ENCODE results near the gene MYO7B.
"Not testable (repeated sequence)": the region's sequence is repeated elsewhere in the genome, so short reads cannot be mapped to it uniquely, and the experiment has no call there.

MYO7B gene

DNA sequence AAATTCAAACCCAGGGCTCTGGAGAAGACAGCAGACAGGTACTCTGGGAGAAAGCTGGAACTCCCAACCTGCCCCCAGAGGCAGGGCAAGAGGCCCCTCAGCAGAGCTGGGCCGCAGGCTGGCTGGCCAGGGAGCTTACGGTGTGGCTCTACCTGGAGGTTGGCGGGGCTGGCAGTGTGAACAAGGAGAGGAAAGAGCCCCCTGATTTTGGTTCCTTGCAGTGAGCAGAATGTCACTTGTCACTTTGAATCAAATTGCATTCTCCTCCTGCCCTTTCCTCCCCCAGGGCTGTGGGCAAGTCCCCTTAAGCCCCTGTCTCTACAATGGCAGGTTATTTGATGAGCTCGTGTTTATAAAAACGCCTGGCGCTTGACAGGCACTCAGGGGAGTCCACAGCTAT lies 32.6 kb downstream of the MYO7B start:
- no peaks in the 10 kb centered on the region for H3K4me1 ChIP-seq (ENCODE audit: insufficient read depth, low read length, severe bottlenecking)
- H3K4me3 ChIP-seq (ENCODE audit: low read depth, low read length, poor library complexity, severe bottlenecking): no peak overlapping the region
- no peak overlapping the region for H3K9ac ChIP-seq (ENCODE audit: low read length)
- H3F3A ChIP-seq (ENCODE audit: insufficient read depth, low read length): no peaks in the 10 kb centered on the region
- no peaks in the 10 kb centered on the region for H3K79me2 ChIP-seq (ENCODE audit: insufficient read depth, low read length)
- H3K9me2 ChIP-seq (ENCODE audit: low read depth, low read length): no peaks in the 10 kb centered on the region
- H2AFZ ChIP-seq (ENCODE audit: low read length): no peak overlapping the region
- no peaks in the 10 kb centered on the region for H4K20me1 ChIP-seq (ENCODE audit: insufficient read depth, low read length)
- no peak overlapping the region for H3K4me2 ChIP-seq (ENCODE audit: low read length)
- no peaks in the 10 kb centered on the region for H3K9me3 ChIP-seq (ENCODE audit: low read length)
- TF ChIP-seq, protein P1, sequence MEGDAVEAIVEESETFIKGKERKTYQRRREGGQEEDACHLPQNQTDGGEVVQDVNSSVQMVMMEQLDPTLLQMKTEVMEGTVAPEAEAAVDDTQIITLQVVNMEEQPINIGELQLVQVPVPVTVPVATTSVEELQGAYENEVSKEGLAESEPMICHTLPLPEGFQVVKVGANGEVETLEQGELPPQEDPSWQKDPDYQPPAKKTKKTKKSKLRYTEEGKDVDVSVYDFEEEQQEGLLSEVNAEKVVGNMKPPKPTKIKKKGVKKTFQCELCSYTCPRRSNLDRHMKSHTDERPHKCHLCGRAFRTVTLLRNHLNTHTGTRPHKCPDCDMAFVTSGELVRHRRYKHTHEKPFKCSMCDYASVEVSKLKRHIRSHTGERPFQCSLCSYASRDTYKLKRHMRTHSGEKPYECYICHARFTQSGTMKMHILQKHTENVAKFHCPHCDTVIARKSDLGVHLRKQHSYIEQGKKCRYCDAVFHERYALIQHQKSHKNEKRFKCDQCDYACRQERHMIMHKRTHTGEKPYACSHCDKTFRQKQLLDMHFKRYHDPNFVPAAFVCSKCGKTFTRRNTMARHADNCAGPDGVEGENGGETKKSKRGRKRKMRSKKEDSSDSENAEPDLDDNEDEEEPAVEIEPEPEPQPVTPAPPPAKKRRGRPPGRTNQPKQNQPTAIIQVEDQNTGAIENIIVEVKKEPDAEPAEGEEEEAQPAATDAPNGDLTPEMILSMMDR (IDR thresholded peaks at IDR 0.05; ENCODE audit: low read length): no peak
- no peak for TF ChIP-seq EZH2 (IDR thresholded peaks at IDR 0.05; ENCODE audit: borderline replicate concordance, low read length)
- no peak overlapping the region for H3K27ac ChIP-seq (ENCODE audit: low read depth, low read length, poor library complexity, severe bottlenecking)
- no peaks in the 10 kb centered on the region for H3K36me3 ChIP-seq (ENCODE audit: insufficient read depth, low read length)
- peaks cover 6% of the 10 kb centered on the region; the same call in 1 of the 2 replicates for H3K27me3 ChIP-seq (ENCODE audit: insufficient read depth, low read length)

DNA sequence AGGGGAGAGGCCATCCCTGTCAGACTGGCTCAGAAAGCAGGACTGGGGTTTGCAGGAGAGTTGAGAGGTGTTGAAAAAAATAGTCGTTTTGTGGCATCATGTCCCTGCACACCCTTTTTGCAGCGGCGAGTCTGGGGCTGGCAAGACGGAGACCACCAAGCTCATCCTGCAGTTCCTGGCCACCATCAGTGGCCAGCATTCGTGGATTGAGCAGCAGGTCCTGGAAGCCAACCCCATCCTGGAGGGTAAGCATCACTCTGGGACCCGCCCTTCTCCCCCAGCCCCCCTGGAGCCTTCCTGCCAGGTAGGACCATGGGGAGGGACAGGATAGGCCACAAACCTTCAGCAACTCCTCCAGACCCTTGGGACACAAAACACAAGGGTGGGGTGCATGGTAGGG lies 34.2 kb downstream of the MYO7B start:
- no peaks in the 10 kb centered on the region for H3K9me3 ChIP-seq (ENCODE audit: low read length)
- 0 out of 2 replicates have a peak, but pooled peaks cover 6% of the 10 kb centered on the region for H3K27me3 ChIP-seq (ENCODE audit: insufficient read depth, low read length)
- no peaks in the 10 kb centered on the region for H3K36me3 ChIP-seq (ENCODE audit: insufficient read depth, low read length)
- no peaks in the 10 kb centered on the region for H3K4me1 ChIP-seq (ENCODE audit: insufficient read depth, low read length, severe bottlenecking)
- H3K79me2 ChIP-seq (ENCODE audit: insufficient read depth, low read length): no peaks in the 10 kb centered on the region
- H3K9ac ChIP-seq (ENCODE audit: low read length): no peak overlapping the region
- no peak overlapping the region for H3K4me2 ChIP-seq (ENCODE audit: low read length)
- no peak overlapping the region for H3K27ac ChIP-seq (ENCODE audit: low read depth, low read length, poor library complexity, severe bottlenecking)
- no peak overlapping the region for H2AFZ ChIP-seq (ENCODE audit: low read length)
- H4K20me1 ChIP-seq (ENCODE audit: insufficient read depth, low read length): no peaks in the 10 kb centered on the region
- no peaks in the 10 kb centered on the region for H3K9me2 ChIP-seq (ENCODE audit: low read depth, low read length)
- no peak for TF ChIP-seq EZH2 (IDR thresholded peaks at IDR 0.05; ENCODE audit: borderline replicate concordance, low read length)
- TF ChIP-seq, protein P1 (IDR thresholded peaks at IDR 0.05; ENCODE audit: low read length): no peak
- H3K4me3 ChIP-seq (ENCODE audit: low read depth, low read length, poor library complexity, severe bottlenecking): no peak overlapping the region
- H3F3A ChIP-seq (ENCODE audit: insufficient read depth, low read length): no peaks in the 10 kb centered on the region

DNA sequence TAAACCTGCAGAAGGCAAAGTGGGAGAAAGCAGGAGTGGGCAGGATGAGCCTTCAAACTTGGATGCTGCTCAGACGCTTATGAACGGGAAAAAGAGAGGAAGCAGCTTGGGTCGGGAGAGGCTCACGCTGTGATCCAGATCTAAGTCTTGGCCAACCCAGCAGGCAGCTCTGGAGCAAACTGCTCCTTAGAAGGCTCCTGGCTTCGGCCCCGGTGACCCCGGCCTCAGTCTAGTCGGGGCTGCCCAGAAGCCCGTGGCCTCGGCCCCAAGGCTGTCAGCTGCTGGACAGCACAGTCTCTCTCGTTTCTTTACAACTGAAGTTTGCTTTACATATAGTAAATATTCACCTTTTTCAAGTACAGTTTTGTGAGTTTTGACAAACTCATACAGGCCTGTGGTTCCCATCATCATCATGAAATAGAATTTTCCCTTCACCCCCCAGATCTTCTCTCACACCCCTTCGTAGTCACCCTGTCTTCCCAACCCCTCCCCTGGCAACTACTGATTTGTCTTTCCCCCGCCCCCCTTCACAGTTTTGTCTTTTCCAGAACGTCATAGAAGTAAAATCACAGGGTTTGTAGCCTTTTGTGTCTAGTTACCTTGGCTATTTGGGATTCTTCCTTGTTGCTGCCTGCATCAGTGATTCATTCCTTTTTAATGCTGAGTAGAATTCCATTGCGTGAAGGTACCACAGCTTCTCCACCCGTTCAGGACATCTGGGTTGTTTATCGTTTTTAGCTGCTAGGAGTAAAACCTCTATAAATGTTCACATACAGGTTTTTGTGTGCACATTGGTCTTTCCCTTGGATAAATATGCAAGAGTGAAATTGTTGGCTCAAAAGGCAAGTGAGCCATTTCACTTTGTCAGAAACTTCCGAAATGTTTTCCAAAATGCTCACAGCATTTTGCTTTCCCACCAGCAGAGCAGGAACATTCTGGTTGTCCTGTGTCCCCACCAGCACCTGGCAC lies 35.1 kb downstream of the MYO7B start:
- no peak overlapping the region for H3K27ac ChIP-seq (ENCODE audit: low read depth, low read length, poor library complexity, severe bottlenecking)
- H3K9ac ChIP-seq (ENCODE audit: low read length): no peak overlapping the region
- TF ChIP-seq, protein P1 (IDR thresholded peaks at IDR 0.05; ENCODE audit: low read length): no peak
- no peak for TF ChIP-seq EZH2 (IDR thresholded peaks at IDR 0.05; ENCODE audit: borderline replicate concordance, low read length)
- H3K9me3 ChIP-seq (ENCODE audit: low read length): no peaks in the 10 kb centered on the region
- no peaks in the 10 kb centered on the region for H3K9me2 ChIP-seq (ENCODE audit: low read depth, low read length)
- no peak overlapping the region for H3K4me3 ChIP-seq (ENCODE audit: low read depth, low read length, poor library complexity, severe bottlenecking)
- H3K4me1 ChIP-seq (ENCODE audit: insufficient read depth, low read length, severe bottlenecking): no peaks in the 10 kb centered on the region
- no peaks in the 10 kb centered on the region for H3K79me2 ChIP-seq (ENCODE audit: insufficient read depth, low read length)
- H4K20me1 ChIP-seq (ENCODE audit: insufficient read depth, low read length): no peaks in the 10 kb centered on the region
- H3K36me3 ChIP-seq (ENCODE audit: insufficient read depth, low read length): no peaks in the 10 kb centered on the region
- no peaks in the 10 kb centered on the region for H3F3A ChIP-seq (ENCODE audit: insufficient read depth, low read length)
- no peak overlapping the region for H3K4me2 ChIP-seq (ENCODE audit: low read length)
- 0 out of 2 replicates have a peak, but pooled peaks cover 6% of the 10 kb centered on the region for H3K27me3 ChIP-seq (ENCODE audit: insufficient read depth, low read length)
- no peak overlapping the region for H2AFZ ChIP-seq (ENCODE audit: low read length)

DNA sequence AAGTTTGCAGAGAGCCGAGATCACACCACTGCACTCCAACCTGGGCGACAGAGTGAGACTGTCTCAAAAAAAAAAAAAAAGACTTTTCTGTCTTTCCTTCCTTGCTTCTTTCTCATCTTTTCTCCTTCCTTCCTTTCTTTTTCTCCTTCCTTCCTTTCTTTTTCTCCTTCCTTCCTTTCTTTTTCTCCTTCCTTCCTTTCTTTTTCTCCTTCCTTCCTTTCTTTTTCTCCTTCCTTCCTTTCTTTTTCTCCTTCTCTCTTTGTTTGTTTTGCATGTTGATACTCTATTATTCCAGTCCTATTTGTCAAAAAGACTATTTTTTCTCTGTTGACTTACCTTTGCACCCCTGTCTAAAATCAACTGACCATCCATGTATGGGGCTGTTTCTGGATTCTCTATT lies 36.9 kb downstream of the MYO7B start:
- not testable (repeated sequence) for H2AFZ ChIP-seq (ENCODE audit: low read length); H3K9ac ChIP-seq (ENCODE audit: low read length); H3K27me3 ChIP-seq (ENCODE audit: insufficient read depth, low read length); H3K9me2 ChIP-seq (ENCODE audit: low read depth, low read length); H4K20me1 ChIP-seq (ENCODE audit: insufficient read depth, low read length); H3K9me3 ChIP-seq (ENCODE audit: low read length); H3K4me2 ChIP-seq (ENCODE audit: low read length); H3K4me3 ChIP-seq (ENCODE audit: low read depth, low read length, poor library complexity, severe bottlenecking); H3K27ac ChIP-seq (ENCODE audit: low read depth, low read length, poor library complexity, severe bottlenecking); H3K4me1 ChIP-seq (ENCODE audit: insufficient read depth, low read length, severe bottlenecking); H3K79me2 ChIP-seq (ENCODE audit: insufficient read depth, low read length); H3F3A ChIP-seq (ENCODE audit: insufficient read depth, low read length); H3K36me3 ChIP-seq (ENCODE audit: insufficient read depth, low read length)

All from OCI-LY1 (cell line).